ENCODE results near the gene PBRM1.

Gene PBRM1

GRCh38 chr3:52574056-52574965, 111.4 kb downstream of the PBRM1 start:
- DNase-seq (ENCODE audit: low read depth in 2 of 2), result no peak

GRCh38 chr3:52572221-52572620, 113.5 kb downstream of the PBRM1 start:
- no peak for DNase-seq (ENCODE audit: low read depth in 2 of 2)

GRCh38 chr3:52570076-52570475, 115.6 kb downstream of the PBRM1 start:
- no peak for DNase-seq (ENCODE audit: low read depth in 2 of 2)

- DNase-seq (ENCODE audit: low read depth in 2 of 2), result no peak
Measured at GRCh38 chr3:52568069-52568468, 117.6 kb downstream of the PBRM1 start.

GRCh38 chr3:52563984-52564383, 121.7 kb downstream of the PBRM1 start:
- no peak for DNase-seq (ENCODE audit: low read depth in 2 of 2)

GRCh38 chr3:52561028-52561747, 124.5 kb downstream of the PBRM1 start:
- DNase-seq (ENCODE audit: low read depth in 2 of 2), result no peak

- DNase-seq (ENCODE audit: low read depth in 2 of 2), result no peak
Measured at GRCh38 chr3:52558436-52558835, 127.3 kb downstream of the PBRM1 start.

GRCh38 chr3:52557011-52557960, 128.4 kb downstream of the PBRM1 start:
- no peak for DNase-seq (ENCODE audit: low read depth in 2 of 2)

- DNase-seq (ENCODE audit: low read depth in 2 of 2), result no peak
Measured at GRCh38 chr3:52555056-52555455, 130.7 kb downstream of the PBRM1 start.

- DNase-seq (ENCODE audit: low read depth in 2 of 2), result no peak
Measured at GRCh38 chr3:52554026-52554755, 131.5 kb downstream of the PBRM1 start.

- DNase-seq (ENCODE audit: low read depth in 2 of 2), result no peak
Measured at GRCh38 chr3:52552089-52552488, 133.6 kb downstream of the PBRM1 start.

GRCh38 chr3:52551118-52551517, 134.6 kb downstream of the PBRM1 start:
- DNase-seq (ENCODE audit: low read depth in 2 of 2), result no peak

- no peak for DNase-seq (ENCODE audit: low read depth in 2 of 2)
Measured at GRCh38 chr3:52547143-52547542, 138.6 kb downstream of the PBRM1 start.

GRCh38 chr3:52546111-52546901, 139.4 kb downstream of the PBRM1 start:
- no peak for DNase-seq (ENCODE audit: low read depth in 2 of 2)

- DNase-seq (ENCODE audit: low read depth in 2 of 2), result no peak
Measured at GRCh38 chr3:52544937-52545336, 140.8 kb downstream of the PBRM1 start.

GRCh38 chr3:52541050-52541449, 144.7 kb downstream of the PBRM1 start:
- no peak for DNase-seq (ENCODE audit: low read depth in 2 of 2)

GRCh38 chr3:52539010-52539653, 146.6 kb downstream of the PBRM1 start:
- DNase-seq (ENCODE audit: low read depth in 2 of 2), result no peak

- DNase-seq (ENCODE audit: low read depth in 2 of 2), result no peak
Measured at GRCh38 chr3:52537726-52538421, 147.8 kb downstream of the PBRM1 start.

GRCh38 chr3:52537165-52537620, 148.5 kb downstream of the PBRM1 start:
- no peak for DNase-seq (ENCODE audit: low read depth in 2 of 2)

All from stimulated activated CD4-positive, alpha-beta T cell treated with anti-CD3 and anti-CD28 coated beads, Interleukin-1b, Interleukin-23, amount 100 ng/mL, for 1 hour (primary cell).